Measurements from ENCODE around the gene PRDM16. TPM values are rescaled to one million over a fixed set of nuclear protein-coding genes. Genes with fewer than 3 reads are reported as not detected.

PRDM16 gene
- total and polyA plus RNA-seq, 2 donors (not counting 1 experiment from before 2014, with no cell fraction given): 0.03 to 0.12 TPM

DNA sequence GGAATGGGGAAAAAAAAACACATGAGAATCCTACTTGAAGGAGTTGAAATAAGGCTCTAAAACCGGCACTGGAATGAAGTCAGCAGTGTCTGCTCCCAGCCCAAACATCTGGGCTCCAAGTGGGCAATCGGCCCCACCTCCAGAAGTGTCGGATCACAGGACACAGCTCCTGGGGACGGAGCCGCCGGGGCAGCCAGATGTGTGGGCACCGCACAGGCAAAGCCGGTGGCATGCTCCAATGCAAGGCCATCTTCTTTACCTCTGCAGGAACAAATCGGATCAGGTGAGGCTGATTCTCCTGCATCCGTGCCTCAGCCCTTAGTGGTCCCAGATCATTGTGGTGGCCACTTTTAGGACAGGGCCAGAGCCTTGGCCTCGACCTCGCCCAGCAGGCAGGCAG is 156.7 kb downstream of the PRDM16 start:
- POLR2A ChIA-PET: no interaction called here
- Histone ChIP-seq H3K27ac (ENCODE audit: low read length in 2 of 2) (no peak overlapping the region), H2AFZ (ENCODE audit: insufficient read depth, low read depth, low read length, poor library complexity, severe bottlenecking) (no peak overlapping the region), H3K9ac (ENCODE audit: low read length) (no peak overlapping the region), H3K4me3 (ENCODE audit: control extremely low read depth in 1 of 5, extremely low read depth in 1 of 5, insufficient read depth in 1 of 5, low read depth in 2 of 5, low read length in 4 of 5) (no peak overlapping the region), H3K4me1 (ENCODE audit: control insufficient read depth in 2 of 2, insufficient read depth in 2 of 2, low read length in 2 of 2) (peaks cover 0 to 5% of the 10 kb centered on the region in 2 donors), H3K9me3 (ENCODE audit: control extremely low read depth in 1 of 3, control insufficient read depth in 2 of 3, insufficient read depth in 1 of 3, low read length in 2 of 3) (no peaks in the 10 kb centered on the region), H3K79me2 (ENCODE audit: control insufficient read depth, insufficient read depth, low read length) (no peaks in the 10 kb centered on the region), H3K4me2 (replicated peaks; ENCODE audit: low read depth, low read length, poor library complexity, severe bottlenecking) (no peak overlapping the region), H3K36me3 (replicated peaks in 1 of 2; ENCODE audit: control extremely low read depth in 1 of 2, control insufficient read depth in 1 of 2, extremely low read depth in 1 of 2, insufficient read depth in 2 of 2, low read length in 1 of 2) (no peaks in the 10 kb centered on the region), H3K27me3 (replicated peaks in 1 of 4; ENCODE audit: control extremely low read depth in 1 of 4, control insufficient read depth in 3 of 4, insufficient read depth in 4 of 4, low read length in 3 of 4) (no peaks in the 10 kb centered on the region), H4K20me1 (ENCODE audit: control insufficient read depth, insufficient read depth, low read length, poor library complexity, severe bottlenecking) (no peaks in the 10 kb centered on the region)
- Mint-ChIP-seq H3K9me3 (ENCODE audit: insufficient read depth) (no peaks in the 10 kb centered on the region), H3K4me3 (no peak overlapping the region), H3K4me1 (peaks cover 2% of the 10 kb centered on the region), H3K27ac (no peak overlapping the region), H3K27me3 (no peaks in the 10 kb centered on the region)
- CTCF ChIA-PET: no interaction called here
- WGBS (ENCODE audit: insufficient coverage): 89% methylated on average over 12 of the region's 12 CpGs
- DNase-seq (no peak), ATAC-seq (ENCODE audit: low read depth) (no peak)
- TF ChIP-seq EZH2 (IDR thresholded peaks at IDR 0.05; ENCODE audit: borderline replicate concordance, insufficient read depth, low read depth, low read length, poor library complexity, severe bottlenecking): no peak
- TF ChIP-seq, protein P1, sequence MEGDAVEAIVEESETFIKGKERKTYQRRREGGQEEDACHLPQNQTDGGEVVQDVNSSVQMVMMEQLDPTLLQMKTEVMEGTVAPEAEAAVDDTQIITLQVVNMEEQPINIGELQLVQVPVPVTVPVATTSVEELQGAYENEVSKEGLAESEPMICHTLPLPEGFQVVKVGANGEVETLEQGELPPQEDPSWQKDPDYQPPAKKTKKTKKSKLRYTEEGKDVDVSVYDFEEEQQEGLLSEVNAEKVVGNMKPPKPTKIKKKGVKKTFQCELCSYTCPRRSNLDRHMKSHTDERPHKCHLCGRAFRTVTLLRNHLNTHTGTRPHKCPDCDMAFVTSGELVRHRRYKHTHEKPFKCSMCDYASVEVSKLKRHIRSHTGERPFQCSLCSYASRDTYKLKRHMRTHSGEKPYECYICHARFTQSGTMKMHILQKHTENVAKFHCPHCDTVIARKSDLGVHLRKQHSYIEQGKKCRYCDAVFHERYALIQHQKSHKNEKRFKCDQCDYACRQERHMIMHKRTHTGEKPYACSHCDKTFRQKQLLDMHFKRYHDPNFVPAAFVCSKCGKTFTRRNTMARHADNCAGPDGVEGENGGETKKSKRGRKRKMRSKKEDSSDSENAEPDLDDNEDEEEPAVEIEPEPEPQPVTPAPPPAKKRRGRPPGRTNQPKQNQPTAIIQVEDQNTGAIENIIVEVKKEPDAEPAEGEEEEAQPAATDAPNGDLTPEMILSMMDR (IDR thresholded peaks at IDR 0.05): no peak
- intact Hi-C loops (cut with micrococcal nuclease): no loop called here

DNA sequence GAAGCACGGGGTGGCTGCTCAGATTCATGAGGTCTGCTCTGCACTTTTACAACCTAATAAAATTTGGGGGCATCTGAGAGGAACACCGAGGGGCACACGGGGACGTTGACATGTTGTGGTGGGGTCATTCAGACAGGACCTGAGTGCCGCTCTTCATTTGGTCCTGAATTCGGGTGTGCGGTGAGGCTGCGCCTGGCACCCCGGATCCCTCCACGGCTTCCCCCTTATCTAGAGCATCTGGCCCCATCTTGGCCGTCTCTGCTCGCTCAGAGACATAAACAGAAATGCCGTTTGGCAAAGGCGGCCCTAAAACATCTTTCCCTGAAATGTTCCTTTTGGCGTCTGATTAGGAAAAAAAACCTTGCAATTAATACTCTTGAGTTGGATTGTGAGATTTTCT is 157.2 kb downstream of the PRDM16 start:
- Mint-ChIP-seq H3K4me1 (peaks cover 2% of the 10 kb centered on the region), H3K9me3 (ENCODE audit: insufficient read depth) (no peaks in the 10 kb centered on the region), H3K27ac (no peak overlapping the region), H3K4me3 (no peak overlapping the region), H3K27me3 (no peaks in the 10 kb centered on the region)
- no peak for ATAC-seq (ENCODE audit: low read depth)
- Histone ChIP-seq H3K36me3 (replicated peaks in 1 of 2; ENCODE audit: control extremely low read depth in 1 of 2, control insufficient read depth in 1 of 2, extremely low read depth in 1 of 2, insufficient read depth in 2 of 2, low read length in 1 of 2) (no peaks in the 10 kb centered on the region), H2AFZ (ENCODE audit: insufficient read depth, low read depth, low read length, poor library complexity, severe bottlenecking) (no peak overlapping the region), H3K79me2 (ENCODE audit: control insufficient read depth, insufficient read depth, low read length) (no peaks in the 10 kb centered on the region), H3K27me3 (replicated peaks in 1 of 4; ENCODE audit: control extremely low read depth in 1 of 4, control insufficient read depth in 3 of 4, insufficient read depth in 4 of 4, low read length in 3 of 4) (no peaks in the 10 kb centered on the region), H3K9ac (ENCODE audit: low read length) (no peak overlapping the region), H4K20me1 (ENCODE audit: control insufficient read depth, insufficient read depth, low read length, poor library complexity, severe bottlenecking) (no peaks in the 10 kb centered on the region), H3K9me3 (ENCODE audit: control extremely low read depth in 1 of 3, control insufficient read depth in 2 of 3, insufficient read depth in 1 of 3, low read length in 2 of 3) (no peaks in the 10 kb centered on the region), H3K4me2 (replicated peaks; ENCODE audit: low read depth, low read length, poor library complexity, severe bottlenecking) (no peak overlapping the region), H3K4me1 (ENCODE audit: control insufficient read depth in 2 of 2, insufficient read depth in 2 of 2, low read length in 2 of 2) (peaks cover 0 to 5% of the 10 kb centered on the region in 2 donors), H3K27ac (ENCODE audit: low read length in 2 of 2) (no peak overlapping the region), H3K4me3 (ENCODE audit: control extremely low read depth in 1 of 5, extremely low read depth in 1 of 5, insufficient read depth in 1 of 5, low read depth in 2 of 5, low read length in 4 of 5) (no peak overlapping the region)
- WGBS (ENCODE audit: insufficient coverage): 56% methylated on average over 11 of the region's 15 CpGs
- TF ChIP-seq, protein P1 (IDR thresholded peaks at IDR 0.05): no peak
- no peak for TF ChIP-seq EZH2 (IDR thresholded peaks at IDR 0.05; ENCODE audit: borderline replicate concordance, insufficient read depth, low read depth, low read length, poor library complexity, severe bottlenecking)
- intact Hi-C loops (cut with micrococcal nuclease): no loop called here
- DNase-seq: no peak
- POLR2A ChIA-PET: no interaction called here
- CTCF ChIA-PET: no interaction called here
